Measurements from ENCODE around the gene SKI. TPM values are rescaled to one million over a fixed set of nuclear protein-coding genes. Genes with fewer than 3 reads are reported as not detected.

The SKI gene
- total and polyA plus RNA-seq, 9 of the 15 experiments (the other 6 are each of a cell fraction or from before 2014, with no cell fraction given) = 0.10 to 60.5 (median 4.6) TPM

DNA sequence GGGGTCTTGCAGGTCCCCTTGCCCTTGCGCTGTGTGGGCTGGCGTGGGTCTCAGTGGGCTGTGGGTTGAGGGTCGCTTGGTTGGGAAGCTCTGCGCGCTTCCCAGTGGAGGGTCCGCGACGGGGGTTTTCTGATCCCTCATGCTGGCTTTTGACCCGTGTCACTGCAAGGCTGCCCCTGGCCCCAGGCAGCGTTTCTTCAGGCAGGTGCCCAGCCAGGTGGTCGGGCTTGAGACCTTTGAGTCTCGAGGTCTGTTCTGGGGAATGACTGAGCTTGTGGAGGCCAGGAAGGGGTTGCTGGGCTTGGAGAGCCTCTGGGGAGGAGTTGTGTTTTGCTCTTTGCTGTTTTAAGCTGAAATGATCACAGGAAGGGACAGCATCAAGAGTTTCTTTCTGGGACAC, 5.3 kb downstream of the SKI start:
- H3K79me2 ChIP-seq (ENCODE audit: control insufficient read depth, insufficient read depth, low read length) = peaks cover 98% of the 10 kb centered on the region
- POLR2A ChIA-PET = interaction anchor here (0.6 to 1.7 kb wide), 7 partner anchors 7 to 309 kb away, joined by 3 to 6 read pairs (median 3); no protein-coding TSS in a partner anchor

More for the DNA sequence above, 5.3 kb downstream of the SKI start:
- in situ Hi-C loops (cut with MboI) = loop anchor here (5.0 kb wide), 1 partner anchor 36 kb away; no protein-coding TSS in a partner anchor
- H3K4me1 ChIP-seq (replicated peaks in 1 of 2; ENCODE audit: control insufficient read depth in 2 of 2, insufficient read depth in 2 of 2, low read length in 2 of 2) = peaks cover 36 to 95% of the 10 kb centered on the region in 2 experiments
- BruUV-seq (replicated peaks) = no TSS peak
- no peak overlapping the region; the same call in 2 of the 3 replicates for H3K27ac ChIP-seq (ENCODE audit: extremely low read depth, low read depth, low read length)
- no peak overlapping the region for H3K4me2 ChIP-seq (ENCODE audit: insufficient read depth, low read length)
- peaks cover 26% of the 10 kb centered on the region; the same call in 2 of the 3 replicates for H3K36me3 ChIP-seq (ENCODE audit: control insufficient read depth, insufficient read depth, low read length)
- no peaks in the 10 kb centered on the region for H3K9me3 ChIP-seq (replicated peaks; ENCODE audit: control insufficient read depth, insufficient read depth, low read depth, low read length)
- intact Hi-C loops (cut with micrococcal nuclease) = no loop called here
- CTCF ChIA-PET (ENCODE audit: low intra/inter-chr PET ratio) = no interaction called here
- no peak for TF ChIP-seq EHMT2 (IDR thresholded peaks at IDR 0.05)
- TF ChIP-seq, protein P1, sequence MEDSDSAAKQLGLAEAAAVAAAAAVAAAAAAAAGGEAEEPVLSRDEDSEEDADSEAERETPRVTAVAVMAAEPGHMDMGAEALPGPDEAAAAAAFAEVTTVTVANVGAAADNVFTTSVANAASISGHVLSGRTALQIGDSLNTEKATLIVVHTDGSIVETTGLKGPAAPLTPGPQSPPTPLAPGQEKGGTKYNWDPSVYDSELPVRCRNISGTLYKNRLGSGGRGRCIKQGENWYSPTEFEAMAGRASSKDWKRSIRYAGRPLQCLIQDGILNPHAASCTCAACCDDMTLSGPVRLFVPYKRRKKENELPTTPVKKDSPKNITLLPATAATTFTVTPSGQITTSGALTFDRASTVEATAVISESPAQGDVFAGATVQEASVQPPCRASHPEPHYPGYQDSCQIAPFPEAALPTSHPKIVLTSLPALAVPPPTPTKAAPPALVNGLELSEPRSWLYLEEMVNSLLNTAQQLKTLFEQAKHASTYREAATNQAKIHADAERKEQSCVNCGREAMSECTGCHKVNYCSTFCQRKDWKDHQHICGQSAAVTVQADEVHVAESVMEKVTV (CRISPR knock-in tag; IDR thresholded peaks at IDR 0.05) = no peak
- TF ChIP-seq RBFOX2 (IDR thresholded peaks at IDR 0.05; ENCODE audit: low read depth, low read length) = peak; percentile 31; the same call in 1 of the 2 replicates
- no peak for TF ChIP-seq U2AF2 (optimal IDR thresholded peaks at IDR 0.05; ENCODE audit: low read depth, low read length)
- no peak for TF ChIP-seq ILF3 (IDR thresholded peaks at IDR 0.05; ENCODE audit: borderline replicate concordance)
- TF ChIP-seq ZBTB7A (IDR thresholded peaks at IDR 0.05; ENCODE audit: borderline replicate concordance, control insufficient read depth, low read depth, low read length) = 0 out of 2 replicates have a peak, but pooled peaks have one; percentile 10
- DNase-seq (ENCODE audit: extremely low read depth in 1 of 4, low spot score in 3 of 4) (no peak), ATAC-seq (no peak), FAIRE-seq (no peak)
- peak overlapping the region; percentile 53; the same call in 1 of the 2 replicates for H3K4me3 ChIP-seq
- no peak overlapping the region for H2AFZ ChIP-seq (ENCODE audit: low read depth, low read length)
- H4K20me1 ChIP-seq (replicated peaks; ENCODE audit: control insufficient read depth, insufficient read depth, low read length) = peaks cover 91% of the 10 kb centered on the region
- 85% methylated on average over 12 of the region's 12 CpGs for WGBS (ENCODE audit: insufficient coverage, low coverage, missing lambda C conversion rate)
- no peaks in the 10 kb centered on the region for H3K27me3 ChIP-seq (ENCODE audit: control insufficient read depth in 2 of 2, insufficient read depth in 2 of 2, low read length in 2 of 2)
- H3K9me1 ChIP-seq (ENCODE audit: control insufficient read depth, insufficient read depth, low read length) = peaks cover 40% of the 10 kb centered on the region
- peak overlapping the region in 1 of 2 experiments; percentile 86; a peak in 2 of 4 replicates for H3K9ac ChIP-seq (ENCODE audit: insufficient read depth in 1 of 2, low read depth in 2 of 2, low read length in 2 of 2)

All from K562 (cell line).